HG03520 (cell line): ENCODE measurements around the gene AADACL3.

Experiments
- ATAC-seq: cut with Tn5 transposase; IDR thresholded peaks from one replicate; pipeline ENCODE4 v1.9.1; 2021; ENCODE audit warnings: mild to moderate bottlenecking, moderate library complexity; ENCODE audit not compliant: unreplicated experiment

The AADACL3 gene

GRCh38 chr1:12764016-12764415 lies 48.1 kb downstream of the AADACL3 start:
- ATAC-seq = no peak

- ATAC-seq = no peak
Observed at GRCh38 chr1:12769031-12769430, 53.1 kb downstream of the AADACL3 start.

DNA sequence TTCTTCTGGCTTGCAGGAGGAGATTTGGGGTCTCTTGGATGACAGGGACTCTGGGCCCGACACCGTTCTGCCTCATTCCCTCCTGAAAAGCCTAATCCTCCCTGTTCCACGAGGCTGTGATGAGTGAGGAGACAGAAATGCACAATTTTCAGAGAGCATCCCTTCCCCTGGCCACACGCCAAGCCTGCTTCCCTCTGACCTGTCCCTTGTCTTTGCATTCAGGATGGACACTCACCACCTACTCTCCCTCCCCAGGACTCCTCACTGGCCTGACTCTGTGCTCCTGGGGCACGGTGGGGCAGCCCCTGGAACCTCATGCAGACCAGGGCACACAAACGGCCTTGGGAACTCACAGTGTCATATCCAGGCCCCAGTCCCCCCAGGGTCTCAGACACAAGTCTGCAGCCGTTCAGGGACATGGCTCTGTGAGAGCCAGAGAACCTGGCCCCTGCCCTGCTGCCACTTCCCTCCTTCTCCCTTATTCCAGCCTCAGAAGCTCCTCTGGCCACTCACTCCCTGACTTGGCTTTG lies 54.1 kb downstream of the AADACL3 start:
- no peak for ATAC-seq

DNA sequence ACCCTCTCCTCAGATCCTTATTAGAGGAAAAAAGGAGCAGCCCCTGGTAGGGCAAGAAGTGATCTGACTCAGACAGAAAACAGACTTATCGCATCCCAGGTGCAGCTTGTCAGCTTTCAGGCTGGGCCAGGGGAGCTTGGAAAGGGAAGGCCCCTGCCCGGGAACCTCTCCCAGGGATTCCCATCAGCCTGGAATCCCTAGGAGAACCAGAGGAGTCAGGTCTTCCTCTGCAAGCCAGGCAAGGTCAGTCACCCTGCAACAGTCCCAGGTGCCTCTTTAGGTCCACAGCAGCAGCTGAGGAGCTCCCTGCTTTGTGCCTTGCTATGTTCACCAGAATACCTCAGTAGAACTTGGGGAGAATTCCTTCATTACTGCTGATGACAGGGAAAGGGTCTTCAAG lies 54.7 kb downstream of the AADACL3 start:
- ATAC-seq = no peak

- no peak for ATAC-seq
Observed at GRCh38 chr1:12771186-12771585, 55.3 kb downstream of the AADACL3 start.

DNA sequence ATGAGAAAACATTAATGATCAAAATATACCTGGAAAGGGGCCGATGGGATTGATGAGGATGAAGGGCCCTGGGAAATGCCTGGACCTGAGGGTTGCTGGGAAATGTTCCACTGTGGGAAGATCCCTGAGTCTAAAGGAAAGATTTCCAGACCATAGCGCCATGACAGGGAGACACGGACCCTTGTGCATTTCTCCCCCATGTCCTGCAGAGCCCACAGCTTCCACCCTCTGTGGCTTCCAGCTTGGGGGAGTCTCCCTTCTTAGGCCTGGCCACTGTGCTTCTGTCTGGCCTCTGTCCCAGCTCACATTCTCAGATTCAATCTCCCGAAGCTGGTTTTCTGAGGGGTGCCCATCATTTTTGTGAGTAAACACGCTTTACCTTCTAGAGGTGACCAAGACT lies 56.6 kb downstream of the AADACL3 start:
- no peak for ATAC-seq

DNA sequence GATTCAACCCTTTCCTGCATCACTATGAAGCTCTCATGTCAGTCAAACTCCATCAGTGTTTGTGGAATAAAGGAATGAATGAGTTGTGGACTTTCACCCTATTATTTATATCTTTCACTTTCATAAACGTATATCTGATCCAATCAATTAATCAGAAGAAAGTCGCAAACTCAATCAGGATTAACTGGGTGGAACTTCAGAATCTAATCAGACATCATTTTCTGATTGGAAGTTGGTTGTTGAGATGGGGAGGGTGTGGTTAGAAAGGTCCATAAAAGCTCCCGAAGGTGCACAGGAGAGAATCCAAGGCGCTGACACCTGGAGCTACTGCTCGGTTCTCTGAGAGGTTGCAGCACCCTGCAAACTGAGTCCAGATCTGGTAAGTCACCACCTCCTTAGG lies 57.5 kb downstream of the AADACL3 start, which contains the start of gene PRAMEF12:
Gene PRAMEF12 (plus strand): TSS at position 301 of the 400 bp plus-strand sequence. CDS start 1,130 bp downstream, outside the sequence.
- no peak for ATAC-seq

- ATAC-seq = no peak
Observed at GRCh38 chr1:12774801-12775345, 59.0 kb downstream of the AADACL3 start.

GRCh38 chr1:12775443-12775842 lies 59.5 kb downstream of the AADACL3 start:
- no peak for ATAC-seq

- no peak for ATAC-seq
Observed at GRCh38 chr1:12776801-12777557, 61.1 kb downstream of the AADACL3 start.
